KOPT-K1 (cell line): Measurements from ENCODE around the gene DGKG.

ENCODE experiments used
- H3K27ac ChIP-seq: fragments of 200-600 bp; sonication (generic); 2 replicates; pipeline ENCODE4 v1.5.1; 2016; ENCODE audit warnings: antibody characterized with exemption, mild to moderate bottlenecking, low read depth, low read length; ENCODE audit not compliant: poor library complexity, severe bottlenecking
- H3K36me3 ChIP-seq: fragments of 200-600 bp; sonication (generic); 2 replicates; pipeline ENCODE4 v1.5.1; 2017; ENCODE audit warnings: antibody characterized with exemption, mild to moderate bottlenecking, low read length, moderate library complexity; ENCODE audit not compliant: insufficient read depth
- H3K9me3 ChIP-seq: fragments of 200-600 bp; sonication (generic); 2 replicates; pipeline ENCODE4 v1.5.1; 2017; ENCODE audit warnings: antibody characterized with exemption, low read length, mild to moderate bottlenecking; ENCODE audit not compliant: insufficient read depth, poor library complexity, severe bottlenecking

DGKG gene

DNA sequence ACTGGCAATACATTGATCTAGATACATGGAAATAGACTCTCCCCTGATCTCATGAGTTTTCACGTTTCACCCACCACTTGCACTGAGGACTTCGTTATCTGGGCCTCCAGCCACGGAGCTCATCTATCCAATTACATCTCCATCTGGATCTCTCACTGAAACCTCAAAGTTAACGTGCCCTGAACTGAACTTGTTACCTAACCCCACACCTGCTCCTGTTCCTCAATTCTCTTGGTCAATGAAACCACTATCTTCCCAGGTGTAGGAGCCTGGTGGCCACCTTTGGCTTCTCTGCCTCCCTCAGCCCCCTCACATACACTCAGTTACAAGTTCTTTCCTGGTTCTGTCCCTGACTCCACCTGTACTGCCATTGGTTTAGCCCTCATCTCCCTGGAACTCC, 9.7 kb downstream of the DGKG start:
- no peaks in the 10 kb centered on the region for H3K36me3 ChIP-seq
- no peaks in the 10 kb centered on the region for H3K9me3 ChIP-seq
- no peak overlapping the region for H3K27ac ChIP-seq

DNA sequence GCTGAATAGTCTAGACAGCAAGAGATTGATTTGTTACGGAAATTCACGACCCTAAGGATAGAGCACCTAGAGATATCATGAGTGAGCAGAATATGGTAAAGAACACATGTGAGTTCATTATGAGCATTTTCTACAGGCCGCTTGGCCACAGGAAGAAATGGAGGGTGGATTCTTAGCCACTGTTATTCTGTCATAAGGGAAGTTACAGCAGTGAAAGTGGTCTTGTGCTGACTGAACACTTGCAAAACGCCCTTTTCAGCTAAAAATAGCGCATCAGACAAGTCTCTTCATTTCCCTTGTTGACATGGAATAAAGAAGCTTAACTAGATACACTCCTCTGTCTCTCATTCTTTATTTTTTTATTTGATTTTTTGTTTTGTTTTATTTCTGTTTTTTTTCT, 19.8 kb downstream of the DGKG start:
- H3K27ac ChIP-seq = no peak overlapping the region
- no peaks in the 10 kb centered on the region for H3K36me3 ChIP-seq
- no peaks in the 10 kb centered on the region for H3K9me3 ChIP-seq

DNA sequence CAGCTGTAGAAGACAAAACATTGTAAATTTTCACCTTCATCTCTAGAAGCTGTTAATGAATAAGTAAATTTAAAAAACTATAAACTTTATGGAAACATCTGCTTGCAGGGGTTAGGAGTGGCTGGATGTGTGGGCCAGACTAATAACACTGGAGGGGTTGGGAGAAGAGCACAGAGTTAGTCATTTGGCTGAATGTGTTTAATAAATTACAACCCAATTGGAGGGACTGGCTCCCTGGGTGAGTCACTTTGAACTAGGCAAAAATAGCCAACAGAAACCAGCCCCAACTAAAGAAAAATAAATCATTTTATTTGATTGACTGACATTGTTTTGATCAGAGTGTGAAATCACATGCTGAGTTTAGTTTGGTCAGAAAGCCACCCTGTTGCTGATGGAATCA, 21.8 kb downstream of the DGKG start:
- H3K36me3 ChIP-seq = no peaks in the 10 kb centered on the region
- H3K9me3 ChIP-seq = no peaks in the 10 kb centered on the region
- no peak overlapping the region for H3K27ac ChIP-seq

DNA sequence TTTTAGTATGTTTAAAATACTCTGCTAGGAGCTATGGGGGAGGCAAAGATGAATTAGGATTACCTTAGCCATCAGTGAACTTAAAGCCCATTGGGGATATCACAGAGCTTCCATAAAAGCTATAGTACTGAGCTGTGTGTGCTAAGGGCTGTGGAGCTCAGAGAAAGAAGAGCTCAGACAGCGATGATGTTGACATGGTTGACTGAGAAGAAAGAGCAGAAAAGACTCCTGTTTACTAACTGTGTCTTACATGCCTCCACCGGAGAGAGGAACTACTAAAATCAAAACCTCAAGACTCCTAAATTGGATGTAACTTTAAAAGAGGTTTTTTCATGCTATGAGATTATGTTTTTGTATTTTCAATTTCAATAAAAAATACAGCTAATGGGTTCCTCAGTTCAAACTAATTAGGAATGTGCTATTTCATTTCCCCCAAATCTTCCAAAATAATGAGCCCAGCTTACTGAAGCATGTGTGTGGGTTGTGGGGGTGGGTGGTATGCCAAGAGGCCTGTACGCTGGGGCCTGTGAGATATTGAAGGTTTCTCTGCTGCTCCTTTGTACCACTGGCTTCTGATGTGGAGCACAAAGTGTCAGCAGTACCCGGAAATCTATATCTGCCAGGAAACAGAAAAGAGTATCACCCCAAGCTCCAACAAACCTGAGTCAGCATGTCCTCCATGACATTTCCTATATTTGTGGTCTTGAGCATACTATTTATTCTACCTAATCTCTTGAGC, 22.7 kb downstream of the DGKG start:
- Histone ChIP-seq H3K27ac (no peak overlapping the region), H3K36me3 (no peaks in the 10 kb centered on the region), H3K9me3 (no peaks in the 10 kb centered on the region)

DNA sequence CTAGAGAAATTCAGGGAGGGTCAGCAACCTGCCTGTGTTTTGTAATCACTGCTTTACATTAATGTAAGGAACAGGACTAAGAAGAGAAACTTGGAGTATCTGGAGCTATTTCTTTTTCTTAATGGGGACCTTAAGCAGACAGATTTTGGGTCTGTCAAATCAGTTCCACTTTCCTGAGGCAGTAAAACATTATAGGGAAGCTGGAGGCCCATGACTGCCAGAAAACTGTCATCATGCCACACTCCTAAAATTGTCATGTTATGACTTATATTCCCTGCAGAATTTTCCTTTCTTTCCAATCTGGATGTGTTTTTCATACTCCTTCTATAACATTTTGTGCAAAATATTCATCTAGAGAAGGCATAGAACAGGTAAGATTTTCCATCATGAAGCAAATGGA, 28.8 kb downstream of the DGKG start:
- H3K9me3 ChIP-seq = no peaks in the 10 kb centered on the region
- H3K27ac ChIP-seq = no peak overlapping the region
- H3K36me3 ChIP-seq = no peaks in the 10 kb centered on the region

DNA sequence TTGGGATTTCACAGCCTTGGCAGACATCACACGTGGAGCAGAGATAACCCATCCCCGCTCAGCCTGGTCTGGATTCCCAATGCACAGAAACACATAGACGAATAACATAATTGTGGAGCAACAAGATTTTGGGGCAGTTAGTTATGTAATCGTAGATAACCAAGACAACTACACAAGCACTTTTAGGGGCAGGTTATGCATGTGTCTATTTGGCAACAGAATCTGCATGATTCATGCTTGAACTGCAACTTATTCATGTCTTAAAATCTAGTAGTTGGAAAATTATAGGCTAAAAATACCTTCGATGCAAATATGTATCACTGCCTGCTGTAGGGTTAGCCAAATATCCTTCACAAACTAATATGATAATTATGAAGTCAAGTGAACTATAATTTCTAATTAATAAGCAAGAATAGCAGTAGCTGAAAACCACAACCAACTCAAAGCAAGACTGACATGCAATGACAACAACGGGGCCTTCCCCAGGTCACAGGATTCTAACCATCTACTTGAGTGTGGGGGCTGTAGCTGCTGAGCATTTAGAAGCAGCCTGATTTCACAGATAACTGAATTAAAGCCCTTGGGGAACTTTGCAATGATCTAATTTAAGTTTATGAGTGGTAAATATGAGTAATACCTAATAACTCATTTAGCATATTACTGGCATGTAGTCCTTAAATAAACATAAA, 31.1 kb downstream of the DGKG start:
- Histone ChIP-seq H3K36me3 (no peaks in the 10 kb centered on the region), H3K27ac (no peak overlapping the region), H3K9me3 (no peaks in the 10 kb centered on the region)

DNA sequence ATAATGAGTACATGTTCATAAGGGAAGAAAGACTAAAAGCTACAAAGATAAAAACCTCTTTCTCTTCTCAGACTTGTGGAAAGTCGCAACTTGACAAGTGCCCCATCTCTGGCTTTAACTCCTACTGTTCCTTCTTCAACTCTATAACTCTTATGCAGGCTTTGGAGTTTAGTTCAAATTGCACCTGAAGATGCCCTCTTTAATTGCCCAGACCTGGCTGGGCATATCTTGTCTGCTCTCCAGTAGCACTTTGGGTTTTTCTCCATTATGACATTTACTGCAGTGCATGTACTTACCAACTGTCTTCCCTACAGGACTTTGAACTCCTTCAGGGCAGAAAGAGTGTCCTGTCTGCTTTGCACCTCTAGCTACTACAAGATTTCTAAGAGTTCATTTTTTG, 32.4 kb downstream of the DGKG start:
- Histone ChIP-seq H3K9me3 (no peaks in the 10 kb centered on the region), H3K27ac (no peak overlapping the region), H3K36me3 (no peaks in the 10 kb centered on the region)

DNA sequence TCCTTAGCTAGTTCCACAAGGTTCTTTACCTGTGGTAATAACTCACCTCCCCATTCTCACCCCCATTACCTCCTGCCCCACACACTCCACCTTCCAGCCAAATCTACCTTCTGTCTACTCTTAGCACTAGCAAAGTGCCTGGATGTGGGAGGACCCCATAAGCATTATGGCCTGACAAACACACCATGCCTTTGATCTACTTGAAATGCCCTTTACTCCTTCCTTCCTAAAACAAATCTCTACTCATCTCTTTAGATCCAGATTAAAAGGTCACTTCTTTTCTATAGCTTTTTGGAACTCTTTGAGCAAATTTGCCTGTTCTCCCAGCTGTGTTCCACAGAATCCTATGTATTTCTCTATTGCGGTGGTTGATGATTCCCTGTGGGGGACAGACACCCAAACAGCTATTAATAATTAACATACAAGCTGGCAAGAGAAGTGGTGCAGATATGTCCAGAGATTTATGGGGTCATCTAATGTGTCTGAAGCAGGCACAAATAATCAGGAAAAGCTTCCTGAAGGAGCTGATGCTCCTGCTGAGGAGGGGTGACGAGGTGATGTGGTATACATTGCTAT, 34.0 kb downstream of the DGKG start:
- Histone ChIP-seq H3K36me3 (no peaks in the 10 kb centered on the region), H3K27ac (no peak overlapping the region), H3K9me3 (no peaks in the 10 kb centered on the region)

DNA sequence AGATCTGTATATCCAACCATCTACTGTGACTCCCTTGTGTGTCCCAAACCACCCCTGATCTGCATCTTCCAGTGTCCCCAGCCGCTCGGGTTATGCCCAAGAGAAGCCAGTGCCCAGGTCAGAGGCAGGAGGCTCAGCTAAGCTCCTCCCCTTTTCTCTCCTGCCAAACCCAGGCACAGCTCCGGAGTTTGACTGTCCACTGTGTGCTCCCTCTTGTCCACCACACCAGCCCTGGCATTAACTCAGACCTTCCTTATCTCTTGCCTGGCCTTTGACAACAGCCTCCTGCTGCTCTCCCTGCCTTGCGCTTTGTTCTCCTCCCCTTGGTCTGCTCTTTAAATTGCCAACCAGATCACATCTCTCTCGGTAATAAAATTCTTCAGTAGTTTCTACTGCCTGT, 39.3 kb downstream of the DGKG start:
- Histone ChIP-seq H3K36me3 (no peaks in the 10 kb centered on the region), H3K9me3 (no peaks in the 10 kb centered on the region), H3K27ac (no peak overlapping the region)

DNA sequence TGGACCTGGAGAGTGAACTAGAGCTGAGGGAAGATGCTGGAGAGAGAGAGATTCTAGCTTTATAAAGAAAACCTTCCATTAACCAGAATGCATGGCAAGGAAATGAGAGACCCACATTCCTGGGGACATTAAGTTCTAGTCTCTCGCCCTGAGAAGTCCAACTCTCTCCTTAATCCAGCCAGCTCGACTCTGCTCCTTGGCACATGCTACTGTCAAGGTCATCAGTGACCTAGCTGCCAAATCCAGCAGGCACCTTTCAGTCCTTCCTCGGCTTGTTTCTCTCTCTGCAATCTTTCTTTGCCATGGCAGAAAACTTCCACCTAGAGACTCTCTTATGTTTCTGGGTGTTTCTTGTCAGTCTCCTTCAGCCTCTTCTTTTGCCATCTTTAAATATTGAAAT, 40.3 kb downstream of the DGKG start:
- no peak overlapping the region for H3K27ac ChIP-seq

DNA sequence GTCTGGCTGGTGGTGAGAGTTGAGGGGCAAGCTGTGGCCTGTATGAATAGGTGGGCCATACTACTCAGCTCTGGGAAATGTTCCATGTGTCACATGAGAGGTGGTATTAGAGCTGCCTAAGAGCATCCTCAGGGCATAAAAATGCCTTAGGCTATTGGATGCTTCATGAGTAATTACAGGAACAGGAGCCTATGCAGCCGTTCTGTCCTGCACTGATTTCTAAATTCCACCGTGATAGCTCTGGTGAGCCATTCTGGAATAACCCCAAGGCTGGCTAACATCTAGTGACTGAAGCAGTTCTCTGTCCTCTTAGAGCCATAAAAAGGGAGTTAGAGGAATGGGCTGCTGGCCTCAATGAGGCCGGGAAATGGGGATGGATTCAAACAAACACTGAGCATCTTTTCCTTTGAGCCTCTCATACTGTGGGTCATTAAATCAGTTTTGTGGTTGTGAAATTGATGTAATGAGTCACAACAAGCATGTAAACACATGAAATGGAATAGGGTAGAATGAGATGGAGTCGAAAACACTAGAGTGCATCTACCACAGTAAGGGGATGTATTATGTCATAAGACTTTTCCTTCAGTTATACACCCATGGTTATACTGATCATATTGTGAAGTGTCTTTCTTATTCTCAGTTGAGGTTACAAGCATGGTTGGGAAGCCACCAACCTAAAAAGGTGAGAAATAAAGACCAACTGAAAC, 41.0 kb downstream of the DGKG start:
- Histone ChIP-seq H3K36me3 (no peaks in the 10 kb centered on the region), H3K9me3 (no peaks in the 10 kb centered on the region), H3K27ac (no peak overlapping the region)

More for the DNA sequence above, 40.3 kb downstream of the DGKG start:
- H3K9me3 ChIP-seq = no peaks in the 10 kb centered on the region
- H3K36me3 ChIP-seq = no peaks in the 10 kb centered on the region

DNA sequence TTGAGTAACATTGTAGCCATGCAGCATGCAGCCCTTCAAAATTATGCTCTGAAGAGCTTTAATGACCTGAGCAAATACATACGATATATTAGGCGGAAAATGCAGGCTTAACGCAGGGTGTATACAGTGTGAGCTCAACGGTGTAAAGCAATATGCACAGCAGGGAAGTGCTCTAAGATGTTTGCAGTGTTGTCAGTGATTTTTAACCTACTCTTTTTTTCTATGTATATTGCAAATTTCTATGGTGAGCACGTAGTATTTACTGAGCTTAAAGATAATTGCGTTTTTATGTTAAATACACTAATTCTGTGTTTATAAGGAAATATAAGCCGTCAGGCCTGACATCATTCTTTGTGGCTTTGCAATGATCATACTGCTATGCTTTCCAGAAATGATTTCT, 42.1 kb downstream of the DGKG start:
- H3K9me3 ChIP-seq = no peaks in the 10 kb centered on the region
- H3K27ac ChIP-seq = no peak overlapping the region
- no peaks in the 10 kb centered on the region for H3K36me3 ChIP-seq

DNA sequence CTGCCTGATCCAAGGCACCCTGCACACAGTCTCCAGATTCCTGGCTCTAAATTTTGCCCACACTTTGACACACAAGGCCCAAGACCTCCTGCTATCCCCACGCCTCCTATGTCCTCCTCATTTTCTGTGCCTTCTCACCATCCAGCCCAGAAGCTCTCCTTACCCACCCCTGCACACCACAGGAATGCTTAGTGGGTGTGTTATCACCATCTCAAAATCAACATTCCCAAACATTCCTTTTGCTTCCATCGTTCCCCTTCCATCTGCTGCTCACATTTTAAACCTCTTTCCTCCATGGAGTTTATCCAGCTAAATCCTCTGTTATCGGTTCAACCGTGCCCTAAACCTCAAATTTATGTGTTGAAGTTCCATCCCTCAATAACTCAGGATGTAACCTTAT, 43.9 kb downstream of the DGKG start:
- Histone ChIP-seq H3K27ac (no peak overlapping the region), H3K9me3 (no peaks in the 10 kb centered on the region), H3K36me3 (no peaks in the 10 kb centered on the region)

DNA sequence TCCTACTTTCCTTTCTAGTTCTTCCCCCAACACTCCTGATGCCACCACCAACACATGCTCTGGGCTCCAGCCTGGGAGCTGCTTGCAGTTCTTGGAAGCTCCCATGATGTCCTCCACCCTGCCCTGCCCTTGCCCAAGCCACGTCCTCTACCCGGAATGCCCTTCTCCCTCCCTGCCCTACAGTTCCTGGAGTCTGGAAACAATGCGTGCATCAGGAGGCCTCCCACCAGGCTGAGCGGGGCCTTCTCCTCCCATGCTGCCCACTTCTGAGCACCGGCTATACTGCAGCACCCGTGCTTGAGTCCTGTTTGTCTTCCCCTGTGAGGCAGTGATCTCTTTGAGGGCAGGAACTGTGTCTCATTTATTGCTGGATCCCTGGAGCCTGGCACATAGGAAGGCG, 44.6 kb downstream of the DGKG start:
- Histone ChIP-seq H3K36me3 (no peaks in the 10 kb centered on the region), H3K9me3 (no peaks in the 10 kb centered on the region), H3K27ac (no peak overlapping the region)

DNA sequence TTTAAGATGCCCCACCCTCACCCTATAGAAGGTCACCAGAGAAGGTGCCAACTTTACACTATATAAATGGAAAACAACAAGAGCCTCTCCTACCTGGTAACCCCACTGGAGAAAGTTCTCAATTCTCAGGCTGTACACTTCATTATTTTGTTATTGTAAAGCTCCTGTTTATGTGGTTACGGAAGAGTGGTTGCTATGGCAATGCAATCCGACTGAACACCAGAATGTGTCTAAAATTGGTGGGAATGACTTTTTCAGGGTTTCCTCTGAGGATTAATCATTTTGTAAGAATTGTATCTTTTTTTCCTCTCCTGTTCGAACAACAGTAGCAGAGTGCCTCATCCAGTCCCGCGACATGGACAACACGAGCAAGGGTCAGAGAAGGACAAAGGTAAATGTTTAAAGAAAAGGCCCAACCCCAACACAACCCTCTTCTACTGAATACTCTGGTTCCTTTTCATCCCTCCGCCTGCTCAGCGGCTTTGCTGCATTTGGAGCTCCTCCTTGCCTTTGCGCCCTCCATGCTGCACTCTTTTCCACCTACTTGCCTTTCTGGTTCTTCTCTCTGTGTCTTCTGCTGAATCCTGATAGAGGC, 45.3 kb downstream of the DGKG start:
- no peaks in the 10 kb centered on the region for H3K9me3 ChIP-seq
- no peaks in the 10 kb centered on the region for H3K36me3 ChIP-seq
- H3K27ac ChIP-seq = no peak overlapping the region
